NCI-H1694 (cell line): ENCODE data around the gene HLA-DRB1.
"Not testable (repeated sequence)": the region's sequence is repeated elsewhere in the genome, so short reads cannot be mapped to it uniquely, and the experiment has no call there.

Experiments used
- DNase-seq: peaks from one replicate; lab custom pipeline; 2025; lab: John Stamatoyannopoulos, UW

The HLA-DRB1 gene

GRCh38 chr6:32558426-32559057 is 31.1 kb downstream of the HLA-DRB1 start:
- no peak for DNase-seq

GRCh38 chr6:32554116-32554965 is 35.3 kb downstream of the HLA-DRB1 start:
- DNase-seq: no peak

GRCh38 chr6:32553037-32553742 is 36.5 kb downstream of the HLA-DRB1 start:
- no peak for DNase-seq

- DNase-seq: no peak
Measured at GRCh38 chr6:32551410-32551809, 38.2 kb downstream of the HLA-DRB1 start.

GRCh38 chr6:32539839-32540238 is 49.8 kb downstream of the HLA-DRB1 start:
- DNase-seq: no peak

GRCh38 chr6:32530431-32530793 is 59.2 kb downstream of the HLA-DRB1 start:
- DNase-seq: not testable (repeated sequence)

- DNase-seq: no peak
Measured at GRCh38 chr6:32529697-32530430, 59.8 kb downstream of the HLA-DRB1 start, which contains the start of gene HLA-DRB5. HLA-DRB5 (minus strand) TSS chr6:32530287; CDS start chr6:32530224, 63 bp downstream.
